ENCODE results near the gene MGLL.

The MGLL gene

GRCh38 chr3:127787571-127788365 lies 34.5 kb downstream of the MGLL start:
- DNase-seq = no peak

- no peak for DNase-seq
These were observed 35.2 kb downstream of the MGLL start for GRCh38 chr3:127787071-127787490.

DNA sequence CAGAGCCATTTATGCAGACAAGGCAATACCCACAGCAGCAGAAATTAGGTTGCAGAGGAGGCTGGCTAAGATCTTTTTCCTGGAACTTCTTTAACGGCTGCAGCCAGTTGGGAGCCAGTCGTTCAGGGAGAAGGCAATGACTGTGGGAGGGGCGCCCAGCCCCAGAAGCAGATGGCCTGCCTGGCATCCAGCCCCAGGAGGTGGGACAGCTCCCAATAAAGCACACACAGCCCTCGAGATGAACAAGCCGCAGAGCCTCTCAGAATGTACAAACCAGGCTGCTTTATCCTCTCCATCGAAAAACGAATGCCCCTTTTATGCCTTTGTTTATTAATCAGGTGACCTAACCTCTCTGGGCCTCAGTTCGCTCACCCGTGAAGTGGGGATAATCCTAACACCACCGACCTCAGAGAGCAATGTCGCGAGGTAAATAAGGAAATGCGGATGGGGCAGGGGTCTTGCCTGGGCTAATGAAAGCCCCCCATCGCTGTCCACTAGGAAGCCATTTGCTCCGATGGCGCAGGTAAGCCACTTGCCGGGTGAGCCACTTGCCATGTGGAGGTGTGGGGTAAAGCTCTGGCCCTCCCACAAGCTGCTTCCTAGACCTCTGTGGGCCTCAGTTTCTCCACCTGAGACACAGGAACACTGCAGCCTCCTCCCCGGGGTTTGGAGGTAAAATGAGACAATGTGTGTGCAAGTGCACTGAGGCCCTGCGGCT lies 35.8 kb downstream of the MGLL start:
- no peak for DNase-seq

DNA sequence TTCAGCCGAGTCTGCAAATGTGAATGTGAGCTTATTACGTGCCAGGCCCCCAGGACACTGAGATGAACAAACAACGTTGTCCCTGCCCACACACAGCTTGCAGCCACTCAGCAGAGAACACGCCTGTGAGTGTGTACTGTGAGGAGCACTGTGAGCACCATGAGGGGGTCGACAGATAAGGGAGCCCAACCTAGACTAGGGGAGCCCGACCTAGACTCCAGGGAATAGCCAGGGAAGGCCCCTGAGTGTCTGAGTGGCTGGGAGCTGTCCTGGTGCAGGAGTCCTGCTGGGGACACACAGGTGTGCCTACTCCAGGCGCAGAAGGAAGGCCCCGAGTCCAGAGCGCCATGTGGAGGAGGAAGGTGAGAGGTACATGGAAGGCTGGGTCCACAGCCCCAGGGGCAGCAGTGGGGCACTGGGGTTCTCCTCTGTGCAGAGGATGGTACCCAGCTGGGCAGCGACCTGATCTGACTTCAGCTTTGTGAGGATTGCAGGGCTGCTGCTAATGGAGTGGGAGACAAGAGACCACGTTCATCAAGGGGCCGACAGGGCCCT lies 36.5 kb downstream of the MGLL start:
- no peak for DNase-seq

GRCh38 chr3:127784865-127785710 lies 37.2 kb downstream of the MGLL start:
- DNase-seq = no peak

GRCh38 chr3:127784283-127784682 lies 38.0 kb downstream of the MGLL start:
- DNase-seq = no peak

DNA sequence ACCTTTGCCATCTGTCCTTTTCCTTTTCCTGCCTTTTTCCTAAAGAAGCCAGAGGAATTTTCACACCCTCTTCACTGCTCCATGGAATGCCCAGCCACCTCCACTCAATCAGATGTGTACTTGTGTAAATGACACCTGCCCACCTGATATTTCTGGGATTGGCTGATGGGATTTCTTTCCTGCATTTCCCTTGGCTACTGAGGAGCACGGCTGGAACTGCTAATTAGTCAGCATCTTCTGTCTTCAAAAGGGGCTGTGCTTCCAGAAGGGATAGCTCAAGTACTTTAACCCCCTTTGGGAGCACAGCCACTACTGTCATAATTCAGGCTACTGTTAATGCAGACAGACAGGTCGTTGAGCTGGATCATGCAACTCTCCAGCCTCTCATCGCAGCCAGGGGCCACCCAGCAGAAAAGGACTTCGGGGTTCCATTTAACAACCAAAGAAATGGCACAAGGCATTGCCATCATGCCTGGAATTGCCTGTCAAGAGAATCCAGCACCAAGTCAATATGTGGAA lies 38.6 kb downstream of the MGLL start:
- DNase-seq = no peak

GRCh38 chr3:127783166-127783565 lies 39.1 kb downstream of the MGLL start:
- no peak for DNase-seq

DNA sequence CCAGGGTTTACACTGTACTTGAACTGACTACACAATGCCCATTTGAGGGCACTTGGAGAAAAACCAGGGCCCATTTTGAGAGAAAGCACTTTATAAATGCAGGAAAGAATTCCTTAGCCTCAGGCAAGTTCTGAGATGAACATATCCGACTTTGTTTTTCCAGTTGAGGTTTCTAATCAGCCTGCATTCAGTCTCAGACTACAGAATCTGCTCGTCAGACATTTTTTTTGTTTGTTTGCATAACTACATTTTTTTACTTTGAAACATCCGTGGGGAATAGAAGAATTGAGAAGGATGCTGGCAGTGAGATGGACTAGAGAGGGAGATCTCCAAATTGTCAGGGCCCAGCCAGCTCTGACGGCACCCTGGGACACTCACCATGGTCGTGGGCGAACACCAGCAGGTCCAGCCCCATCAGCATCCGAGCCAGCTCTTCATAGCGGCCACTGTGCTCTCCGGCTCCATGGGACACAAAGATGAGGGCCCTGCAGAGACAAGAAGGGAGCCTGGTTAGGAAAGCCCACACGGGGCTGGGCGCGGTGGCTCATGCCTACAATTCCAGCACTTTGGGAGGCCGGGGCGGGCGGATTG lies 40.8 kb downstream of the MGLL start:
- DNase-seq = no peak

DNA sequence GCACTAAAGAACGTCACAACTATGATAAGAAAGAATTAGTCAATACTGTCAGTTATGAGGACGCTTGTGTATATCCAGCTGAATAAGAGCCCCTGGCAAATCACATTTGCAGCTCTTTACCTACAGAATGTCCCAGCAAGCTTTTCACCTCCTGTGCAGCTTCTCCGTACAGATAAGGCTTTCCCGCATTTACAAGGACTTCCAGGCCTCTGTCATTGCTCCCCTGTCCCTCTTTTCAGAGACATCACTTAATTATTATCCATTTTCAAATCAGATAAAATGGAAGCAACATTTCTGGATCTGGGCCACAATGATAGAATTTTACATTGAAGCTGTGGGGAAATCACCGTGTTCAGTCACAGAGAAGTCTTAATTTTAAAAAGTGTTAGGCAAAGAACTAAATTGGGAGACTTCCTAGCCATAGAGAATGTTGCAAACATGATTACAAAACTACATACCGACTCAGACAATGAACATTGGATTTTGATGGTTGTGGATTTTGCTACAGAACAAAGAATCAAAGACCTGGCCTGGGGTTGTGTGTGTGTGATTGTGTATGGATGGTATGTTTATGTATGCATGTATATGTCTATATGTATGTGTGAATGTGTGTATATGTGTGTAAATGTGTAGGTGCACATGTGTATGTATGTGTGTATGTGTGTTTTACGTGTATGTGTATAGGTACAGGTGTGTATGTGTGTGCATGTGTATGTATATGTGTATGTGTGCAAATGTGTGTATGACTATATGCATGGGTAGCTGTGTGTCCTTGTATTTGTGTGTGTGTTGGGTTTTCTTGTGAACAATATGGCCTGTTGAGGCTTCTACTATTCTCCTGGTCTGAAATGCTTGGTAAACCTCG lies 41.5 kb downstream of the MGLL start:
- DNase-seq = no peak

GRCh38 chr3:127779747-127780146 lies 42.6 kb downstream of the MGLL start:
- no peak for DNase-seq

DNA sequence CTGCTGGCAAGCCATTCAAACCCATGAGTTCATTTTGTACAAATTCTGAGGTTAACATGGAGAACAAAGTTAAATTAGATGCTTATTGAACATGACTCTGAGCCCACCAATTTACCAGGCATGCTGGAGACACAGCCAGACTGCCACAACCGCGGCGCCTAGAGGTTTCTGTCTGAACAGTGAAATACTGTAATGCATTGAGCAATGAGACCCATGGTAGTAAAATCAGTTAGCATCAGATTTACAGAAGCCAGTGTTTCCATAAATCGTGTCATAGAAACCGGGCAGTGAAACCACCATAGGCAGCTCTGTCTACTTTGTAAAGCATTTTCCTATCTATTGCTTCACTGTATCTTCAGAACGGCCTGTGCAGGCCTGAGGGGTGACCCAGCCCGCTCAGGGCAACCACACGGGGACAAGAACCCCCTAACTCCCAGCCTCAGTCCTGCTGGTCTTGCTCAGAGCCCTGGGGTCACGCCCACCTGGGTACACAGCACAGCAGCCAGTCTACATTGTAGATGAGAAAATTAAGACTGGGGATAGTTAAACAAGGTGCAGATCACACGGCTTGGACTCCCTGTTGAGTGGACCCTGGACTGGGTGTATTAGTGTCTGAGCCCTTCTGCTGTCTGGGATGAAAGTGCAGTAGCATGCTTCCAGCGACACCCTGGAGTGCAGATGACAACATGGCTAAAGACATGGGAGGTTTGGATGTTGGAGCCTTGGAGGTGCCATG lies 44.2 kb downstream of the MGLL start:
- no peak for DNase-seq

GRCh38 chr3:127777332-127777731 lies 45.0 kb downstream of the MGLL start:
- DNase-seq = no peak

DNA sequence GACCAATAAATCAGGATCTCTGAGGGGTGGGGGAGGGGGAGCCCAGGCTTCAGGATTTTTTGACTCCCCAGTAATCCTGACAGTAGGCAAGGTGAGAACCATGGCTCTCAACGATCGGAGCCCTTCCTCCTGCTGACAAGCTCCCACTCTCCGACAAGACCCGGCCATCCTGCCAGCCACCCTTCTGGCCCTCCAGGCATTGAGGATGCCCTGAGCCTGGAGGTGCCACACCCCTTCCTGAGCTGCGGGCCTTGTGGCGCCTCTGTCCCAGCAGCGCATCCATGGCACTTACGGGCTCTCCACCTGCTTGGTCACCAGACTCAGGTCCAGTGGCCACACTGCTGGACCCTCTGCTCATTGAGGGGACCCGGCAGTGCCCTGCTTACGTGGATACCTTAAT lies 46.0 kb downstream of the MGLL start:
- DNase-seq = no peak

GRCh38 chr3:127775398-127776109 lies 46.8 kb downstream of the MGLL start:
- no peak for DNase-seq

GRCh38 chr3:127774647-127775046 lies 47.7 kb downstream of the MGLL start:
- no peak for DNase-seq

DNA sequence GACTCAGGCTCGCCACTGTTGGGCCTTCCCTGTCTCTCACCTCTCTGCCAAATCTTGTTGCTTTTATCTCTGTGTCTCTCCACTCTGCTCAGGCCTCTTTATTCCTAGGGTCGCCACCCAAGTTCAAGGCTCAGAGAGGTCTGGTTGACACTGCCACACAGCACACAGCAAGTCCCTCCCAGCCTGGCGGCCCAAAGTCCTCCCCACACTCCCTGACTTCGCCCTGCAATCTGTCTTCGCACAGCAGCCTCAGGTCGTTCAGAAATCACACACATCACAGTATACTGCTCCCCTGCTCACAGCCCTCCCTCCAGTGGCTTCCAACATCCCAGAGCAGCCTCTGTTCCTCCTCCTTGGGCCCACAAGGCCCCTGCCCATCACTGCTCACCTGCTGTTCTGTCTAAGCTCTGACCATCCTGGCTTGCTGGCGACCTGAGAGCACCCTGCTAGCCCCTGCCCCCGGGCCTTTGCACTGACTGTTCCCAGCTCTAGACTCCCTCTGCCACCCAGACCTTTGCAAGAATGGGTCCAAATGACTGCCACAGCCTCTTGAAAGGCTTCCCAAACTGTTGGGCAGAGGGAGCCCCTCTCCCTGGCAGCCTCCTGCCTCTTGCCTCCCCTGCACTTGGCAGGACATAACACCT lies 48.4 kb downstream of the MGLL start:
- DNase-seq = no peak

GRCh38 chr3:127772827-127773751 lies 49.2 kb downstream of the MGLL start:
- DNase-seq = no peak
